Esophagus muscularis mucosa (tissue), 3 donors: ENCODE results near the gene PRKACB.

Source experiments
- POLR2A ChIP-seq: fragments of 450-650 bp; IDR thresholded peaks from one replicate; pipeline ENCODE4 v1.6.1; 2017; ENCODE audit warnings: antibody characterized with exemption, moderate library complexity, mild to moderate bottlenecking, low read depth
- POLR2AphosphoS5 ChIP-seq, 2 donors: sonication (generic); formaldehyde crosslinking; IDR thresholded peaks; one replicate each; pipeline ENCODE4 v1.6.1; 2017; ENCODE audit warnings: antibody characterized with exemption in 2 of 2
- TF ChIP-seq, protein P1 (sequence below), 3 experiments: fragments of 200-600 bp in 2 of 3; fragments of 450-650 bp in 1 of 3; sonication (generic) in 2 of 3; IDR thresholded peaks; one replicate each; pipeline ENCODE4 v1.5.1; 2017 to 2019; ENCODE audit warnings: antibody characterized with exemption in 3 of 3, mild to moderate bottlenecking in 2 of 3, moderate library complexity in 1 of 3

- TF ChIP-seq, protein P1, sequence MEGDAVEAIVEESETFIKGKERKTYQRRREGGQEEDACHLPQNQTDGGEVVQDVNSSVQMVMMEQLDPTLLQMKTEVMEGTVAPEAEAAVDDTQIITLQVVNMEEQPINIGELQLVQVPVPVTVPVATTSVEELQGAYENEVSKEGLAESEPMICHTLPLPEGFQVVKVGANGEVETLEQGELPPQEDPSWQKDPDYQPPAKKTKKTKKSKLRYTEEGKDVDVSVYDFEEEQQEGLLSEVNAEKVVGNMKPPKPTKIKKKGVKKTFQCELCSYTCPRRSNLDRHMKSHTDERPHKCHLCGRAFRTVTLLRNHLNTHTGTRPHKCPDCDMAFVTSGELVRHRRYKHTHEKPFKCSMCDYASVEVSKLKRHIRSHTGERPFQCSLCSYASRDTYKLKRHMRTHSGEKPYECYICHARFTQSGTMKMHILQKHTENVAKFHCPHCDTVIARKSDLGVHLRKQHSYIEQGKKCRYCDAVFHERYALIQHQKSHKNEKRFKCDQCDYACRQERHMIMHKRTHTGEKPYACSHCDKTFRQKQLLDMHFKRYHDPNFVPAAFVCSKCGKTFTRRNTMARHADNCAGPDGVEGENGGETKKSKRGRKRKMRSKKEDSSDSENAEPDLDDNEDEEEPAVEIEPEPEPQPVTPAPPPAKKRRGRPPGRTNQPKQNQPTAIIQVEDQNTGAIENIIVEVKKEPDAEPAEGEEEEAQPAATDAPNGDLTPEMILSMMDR (IDR thresholded peaks at IDR 0.05) = no peak
- TF ChIP-seq POLR2AphosphoS5 (IDR thresholded peaks at IDR 0.05) (no peak), POLR2A (no peak)
These were observed 73.2 kb downstream of the PRKACB start for GRCh38 chr1:84217239-84217638.
